ENCODE results near the gene GRIK1. TPM values are rescaled to one million over a fixed set of nuclear protein-coding genes. Genes with fewer than 3 reads are reported as not detected.

GRIK1 gene
- polyA plus RNA-seq, 3 donors, result not detected

GRCh38 chr21:29671728-29672127, 268.1 kb downstream of the GRIK1 start:
- Histone ChIP-seq H3K36me3 (replicated peaks in 1 of 2; ENCODE audit: control insufficient read depth in 1 of 2, insufficient read depth in 2 of 2, low read length in 2 of 2) (no peaks in the 10 kb centered on the region), H3K4me2 (replicated peaks; ENCODE audit: extremely low read depth, low read length, poor library complexity, severe bottlenecking) (no peak overlapping the region), H3K9ac (ENCODE audit: insufficient read depth, low read length, poor library complexity, severe bottlenecking) (no peak overlapping the region), H3K4me1 (ENCODE audit: control insufficient read depth in 1 of 2, insufficient read depth in 2 of 2, low read length in 2 of 2) (peaks cover 16 to 18% of the 10 kb centered on the region in 2 donors), H3K27me3 (ENCODE audit: control insufficient read depth in 2 of 2, insufficient read depth in 2 of 2, low read length in 2 of 2) (no peaks in the 10 kb centered on the region), H3K9me3 (replicated peaks in 1 of 2; ENCODE audit: control insufficient read depth in 1 of 2, insufficient read depth in 1 of 2, low read length in 2 of 2) (no peaks in the 10 kb centered on the region), H4K20me1 (ENCODE audit: insufficient read depth, low read length) (no peaks in the 10 kb centered on the region), H3K79me2 (ENCODE audit: insufficient read depth, low read length) (no peaks in the 10 kb centered on the region), H3K4me3 (replicated peaks in 1 of 3; ENCODE audit: low read depth in 2 of 3, low read length in 3 of 3) (no peak overlapping the region), H3K27ac (ENCODE audit: low read depth in 1 of 2, low read length in 2 of 2) (no peak overlapping the region), H2AFZ (ENCODE audit: insufficient read depth, low read depth, low read length, poor library complexity, severe bottlenecking) (no peak overlapping the region)
- peaks cover 0 to 4% (median 0%) of the 10 kb centered on the region in 7 donors for H3K9me3 Mint-ChIP-seq
- intact Hi-C loops (cut with micrococcal nuclease), result loop anchor here in 1 of 2 donors (5.0 kb wide), 1 partner anchor 44 kb away; no protein-coding TSS in a partner anchor
- H3K4me3 Mint-ChIP-seq, result no peak overlapping the region
- no peak for DNase-seq
- no peaks in the 10 kb centered on the region for H3K27me3 Mint-ChIP-seq (ENCODE audit: low read depth in 3 of 3)
- peaks cover 0 to 7% of the 10 kb centered on the region in 2 donors for H3K36me3 Mint-ChIP-seq
- TF ChIP-seq CTCF (IDR thresholded peaks at IDR 0.05), result peak; percentile 17
- no peak overlapping the region for H3K27ac Mint-ChIP-seq
- H3K4me1 Mint-ChIP-seq, result peaks cover 21% of the 10 kb centered on the region
- no CpG with 5 or more reads among the region's 4 CpGs for WGBS (ENCODE audit: insufficient coverage)

- no peaks in the 10 kb centered on the region for H3K36me3 ChIP-seq (replicated peaks in 1 of 2; ENCODE audit: control insufficient read depth in 1 of 2, insufficient read depth in 2 of 2, low read length in 2 of 2)
- no peaks in the 10 kb centered on the region for H3K9me3 ChIP-seq (replicated peaks in 1 of 2; ENCODE audit: control insufficient read depth in 1 of 2, insufficient read depth in 1 of 2, low read length in 2 of 2)
- Mint-ChIP-seq H3K9me3 (peaks cover 0 to 4% (median 0%) of the 10 kb centered on the region in 7 donors), H3K27me3 (ENCODE audit: low read depth in 3 of 3) (no peaks in the 10 kb centered on the region), H3K27ac (no peak overlapping the region), H3K4me3 (no peak overlapping the region), H3K36me3 (peaks cover 0 to 7% of the 10 kb centered on the region in 2 donors), H3K4me1 (peaks cover 21% of the 10 kb centered on the region)
- H3K4me2 ChIP-seq (replicated peaks; ENCODE audit: extremely low read depth, low read length, poor library complexity, severe bottlenecking), result no peak overlapping the region
- H3K79me2 ChIP-seq (ENCODE audit: insufficient read depth, low read length), result no peaks in the 10 kb centered on the region
- intact Hi-C loops (cut with micrococcal nuclease), result loop anchor here in 1 of 2 donors (5.0 kb wide), 1 partner anchor 43 kb away; no protein-coding TSS in a partner anchor
- no peak overlapping the region for H3K4me3 ChIP-seq (replicated peaks in 1 of 3; ENCODE audit: low read depth in 2 of 3, low read length in 3 of 3)
- TF ChIP-seq CTCF (IDR thresholded peaks at IDR 0.05), result no peak
- H3K27ac ChIP-seq (ENCODE audit: low read depth in 1 of 2, low read length in 2 of 2), result no peak overlapping the region
- DNase-seq, result no peak
- no peaks in the 10 kb centered on the region for H4K20me1 ChIP-seq (ENCODE audit: insufficient read depth, low read length)
- no peaks in the 10 kb centered on the region for H3K27me3 ChIP-seq (ENCODE audit: control insufficient read depth in 2 of 2, insufficient read depth in 2 of 2, low read length in 2 of 2)
- no peak overlapping the region for H2AFZ ChIP-seq (ENCODE audit: insufficient read depth, low read depth, low read length, poor library complexity, severe bottlenecking)
- peaks cover 16 to 18% of the 10 kb centered on the region in 2 donors for H3K4me1 ChIP-seq (ENCODE audit: control insufficient read depth in 1 of 2, insufficient read depth in 2 of 2, low read length in 2 of 2)
- no CpG with 5 or more reads among the region's 2 CpGs for WGBS (ENCODE audit: insufficient coverage)
- no peak overlapping the region for H3K9ac ChIP-seq (ENCODE audit: insufficient read depth, low read length, poor library complexity, severe bottlenecking)
These were observed 269.6 kb downstream of the GRIK1 start for GRCh38 chr21:29670228-29670627.
